ENCODE data around the gene GRM8.

The GRM8 gene

GRCh38 chr7:126569402-126569801 lies 683.3 kb downstream of the GRM8 start:
- DNase-seq (ENCODE audit: low read depth in 2 of 2): no peak
- TF ChIP-seq CTCF (IDR thresholded peaks at IDR 0.05; ENCODE audit: low read depth, low read length): no peak
- no peak overlapping the region for H3K4me3 ChIP-seq (replicated peaks in 1 of 2; ENCODE audit: low read depth in 2 of 2, low read length in 2 of 2)

- no peak overlapping the region for H3K4me3 ChIP-seq (replicated peaks in 1 of 2; ENCODE audit: low read depth in 2 of 2, low read length in 2 of 2)
- TF ChIP-seq CTCF (IDR thresholded peaks at IDR 0.05; ENCODE audit: low read depth, low read length): no peak
- DNase-seq (ENCODE audit: low read depth in 2 of 2): no peak
Observed at GRCh38 chr7:126557271-126557670, 695.5 kb downstream of the GRM8 start.

GRCh38 chr7:126541406-126541805 lies 711.3 kb downstream of the GRM8 start:
- H3K4me3 ChIP-seq (replicated peaks in 1 of 2; ENCODE audit: low read depth in 2 of 2, low read length in 2 of 2): no peak overlapping the region
- no peak for TF ChIP-seq CTCF (IDR thresholded peaks at IDR 0.05; ENCODE audit: low read depth, low read length)
- DNase-seq (ENCODE audit: low read depth in 2 of 2): no peak

- no peak for DNase-seq (ENCODE audit: low read depth in 2 of 2)
- H3K4me3 ChIP-seq (replicated peaks in 1 of 2; ENCODE audit: low read depth in 2 of 2, low read length in 2 of 2): no peak overlapping the region
- no peak for TF ChIP-seq CTCF (IDR thresholded peaks at IDR 0.05; ENCODE audit: low read depth, low read length)
Observed at GRCh38 chr7:126535176-126535575, 717.6 kb downstream of the GRM8 start.

- no peak for TF ChIP-seq CTCF (IDR thresholded peaks at IDR 0.05; ENCODE audit: low read depth, low read length)
- DNase-seq (ENCODE audit: low read depth in 2 of 2): no peak
- H3K4me3 ChIP-seq (replicated peaks in 1 of 2; ENCODE audit: low read depth in 2 of 2, low read length in 2 of 2): no peak overlapping the region
Observed at GRCh38 chr7:126533715-126534114, 719.0 kb downstream of the GRM8 start.

- TF ChIP-seq CTCF (IDR thresholded peaks at IDR 0.05; ENCODE audit: low read depth, low read length): no peak
- DNase-seq (ENCODE audit: low read depth in 2 of 2): peak in 1 of 2 donors; percentile 0
- H3K4me3 ChIP-seq (replicated peaks in 1 of 2; ENCODE audit: low read depth in 2 of 2, low read length in 2 of 2): no peak overlapping the region
Observed at GRCh38 chr7:126529833-126530232, 722.9 kb downstream of the GRM8 start.

GRCh38 chr7:126529254-126529653 lies 723.5 kb downstream of the GRM8 start:
- no peak overlapping the region for H3K4me3 ChIP-seq (replicated peaks in 1 of 2; ENCODE audit: low read depth in 2 of 2, low read length in 2 of 2)
- TF ChIP-seq CTCF (IDR thresholded peaks at IDR 0.05; ENCODE audit: low read depth, low read length): no peak
- DNase-seq (ENCODE audit: low read depth in 2 of 2): no peak

All from cardiac fibroblast (primary cell).